Measurements from ENCODE around the gene NR5A1.

DNA sequence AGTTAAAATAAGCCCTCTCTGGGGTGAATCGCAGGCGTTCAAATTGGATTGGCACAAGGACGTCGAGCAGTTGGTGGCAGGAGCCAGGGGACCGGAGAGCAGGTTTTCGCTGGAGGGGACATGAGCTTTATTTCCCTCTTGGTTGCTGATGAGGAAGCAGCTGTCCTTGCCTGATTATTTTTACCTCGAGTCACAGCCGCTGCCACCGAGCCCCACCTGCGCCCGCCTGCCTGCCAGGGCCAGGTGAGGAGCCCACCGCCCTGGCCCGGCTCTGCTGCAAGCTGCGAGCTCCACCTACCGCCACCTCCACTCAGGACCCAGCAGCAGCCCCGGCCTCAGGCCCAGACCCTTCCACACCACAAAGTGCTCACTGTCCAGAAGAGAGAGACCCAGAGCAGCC is 65.9 kb downstream of the NR5A1 start:
- TF ChIP-seq, protein P1, sequence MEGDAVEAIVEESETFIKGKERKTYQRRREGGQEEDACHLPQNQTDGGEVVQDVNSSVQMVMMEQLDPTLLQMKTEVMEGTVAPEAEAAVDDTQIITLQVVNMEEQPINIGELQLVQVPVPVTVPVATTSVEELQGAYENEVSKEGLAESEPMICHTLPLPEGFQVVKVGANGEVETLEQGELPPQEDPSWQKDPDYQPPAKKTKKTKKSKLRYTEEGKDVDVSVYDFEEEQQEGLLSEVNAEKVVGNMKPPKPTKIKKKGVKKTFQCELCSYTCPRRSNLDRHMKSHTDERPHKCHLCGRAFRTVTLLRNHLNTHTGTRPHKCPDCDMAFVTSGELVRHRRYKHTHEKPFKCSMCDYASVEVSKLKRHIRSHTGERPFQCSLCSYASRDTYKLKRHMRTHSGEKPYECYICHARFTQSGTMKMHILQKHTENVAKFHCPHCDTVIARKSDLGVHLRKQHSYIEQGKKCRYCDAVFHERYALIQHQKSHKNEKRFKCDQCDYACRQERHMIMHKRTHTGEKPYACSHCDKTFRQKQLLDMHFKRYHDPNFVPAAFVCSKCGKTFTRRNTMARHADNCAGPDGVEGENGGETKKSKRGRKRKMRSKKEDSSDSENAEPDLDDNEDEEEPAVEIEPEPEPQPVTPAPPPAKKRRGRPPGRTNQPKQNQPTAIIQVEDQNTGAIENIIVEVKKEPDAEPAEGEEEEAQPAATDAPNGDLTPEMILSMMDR (IDR thresholded peaks at IDR 0.05; ENCODE audit: low read depth, low read length, poor library complexity, severe bottlenecking), result no peak
- TF ChIP-seq EZH2phosphoT487 (IDR thresholded peaks at IDR 0.05; ENCODE audit: borderline replicate concordance, low read length), result no peak

Data from DOHH2 (cell line).